GM12878 (cell line): ENCODE data around the gene ZDHHC18. TPM values are rescaled to one million over a fixed set of nuclear protein-coding genes. Genes with fewer than 3 reads are reported as not detected.

Experiments used
- CTCF ChIP-seq, 3 experiments: IDR thresholded peaks in 2 of 3; conservative IDR thresholded peaks in 1 of 3; 2 replicates each; pipeline ENCODE4 v1.5.1; 2011; ENCODE audit warnings: low read depth in 3 of 3, low read length in 3 of 3, mild to moderate bottlenecking in 3 of 3, control low read depth in 2 of 3, moderate library complexity in 2 of 3, inconsistent platforms in 1 of 3, mixed read lengths in 1 of 3; ENCODE audit not compliant: control insufficient read depth in 2 of 3, insufficient read depth in 1 of 3; ENCODE audit errors: extremely low read depth in 1 of 3
- E4F1 ChIP-seq: fragments of 450-650 bp; IDR thresholded peaks from 2 replicates; pipeline ENCODE4 v1.6.1; 2018; ENCODE audit warnings: borderline replicate concordance, mild to moderate bottlenecking; ENCODE audit not compliant: partially characterized antibody
- EED ChIP-seq: sonication (generic); IDR thresholded peaks from 2 replicates; pipeline ENCODE4 v1.6.1; 2016; ENCODE audit warnings: antibody characterized with exemption, low read depth
- HDAC2 ChIP-seq: fragments of 200-600 bp; sonication (generic); IDR thresholded peaks from 2 replicates; pipeline ENCODE4 v1.6.1; 2017
- JUNB ChIP-seq: IDR thresholded peaks from 2 replicates; pipeline ENCODE4 v1.6.1; 2016; ENCODE audit warnings: antibody characterized with exemption, mild to moderate bottlenecking
- JUND ChIP-seq: IDR thresholded peaks from 2 replicates; pipeline ENCODE4 v1.6.1; 2012; ENCODE audit warnings: low read depth, mild to moderate bottlenecking, low read length, improper control_type of control experiment, moderate library complexity
- POU2F2 ChIP-seq: IDR thresholded peaks from 3 replicates; pipeline ENCODE4 v1.6.1; 2011; ENCODE audit warnings: low read depth, mild to moderate bottlenecking, low read length, borderline replicate concordance
- RAD51 ChIP-seq: fragments of 450-650 bp; IDR thresholded peaks from 2 replicates; pipeline ENCODE4 v1.6.1; 2016; ENCODE audit warnings: moderate library complexity, mild to moderate bottlenecking, inconsistent platforms
- RB1 ChIP-seq: fragments of 450-650 bp; formaldehyde crosslinking; IDR thresholded peaks from 2 replicates; pipeline ENCODE4 v1.6.1; 2017; ENCODE audit warnings: mild to moderate bottlenecking, borderline replicate concordance
- RFX5 ChIP-seq: IDR thresholded peaks from 2 replicates; pipeline ENCODE4 v1.6.1; 2011; ENCODE audit warnings: low read depth, low read length, improper control_type of control experiment
- STAT3 ChIP-seq: IDR thresholded peaks from 2 replicates; pipeline ENCODE4 v1.6.1; 2011; ENCODE audit warnings: low read depth, low read length, improper control_type of control experiment
- ZNF207 ChIP-seq: fragments of 450-650 bp; IDR thresholded peaks from 2 replicates; pipeline ENCODE4 v1.6.1; 2014; ENCODE audit warnings: antibody characterized with exemption, mild to moderate bottlenecking, borderline replicate concordance
- ZNF24 ChIP-seq: fragments of 450-650 bp; IDR thresholded peaks from 2 replicates; pipeline ENCODE4 v1.6.1; 2017; ENCODE audit warnings: antibody characterized with exemption, mild to moderate bottlenecking
- polyA plus RNA-seq, 11 experiments: library from polyadenylated mRNA; depleted of rRNA in 4 of 11; unstranded in 6 of 11; stranded (reverse) in 5 of 11; fragments of >200 nt; fragmentation: Nextera tagmentation in 4 of 11; fragmentation: Illumina TruSeq in 1 of 11; extraction: Ambion mirVana in 4 of 11; extraction: Trizol in 1 of 11; gene quantifications; 1 replicate in 1 of 11; 2 replicates in 10 of 11; pipeline versions ENCODE4 v1.2.1 to v1.2.3, GENCODE V29; 2011 to 2016; ENCODE audit warnings: inconsistent platforms in 2 of 11, missing spikeins in 2 of 11, low read depth in 1 of 11
- total RNA-seq, 4 experiments: library from RNA; depleted of rRNA in 3 of 4; stranded (reverse); fragments of >200 nt in 3 of 4; fragmentation: Illumina TruSeq in 1 of 4; extraction: Trizol in 1 of 4; gene quantifications; 2 replicates each; pipeline versions ENCODE4 v1.2.1 to v1.2.3, GENCODE V29; 2013 to 2021
- TF ChIP-seq, protein P1 (sequence below): IDR thresholded peaks from 2 replicates; pipeline ENCODE4 v1.6.1; 2011; ENCODE audit warnings: borderline replicate concordance, low read depth, mild to moderate bottlenecking, moderate library complexity, low read length; ENCODE audit not compliant: insufficient read depth, poor library complexity, severe bottlenecking
- TF ChIP-seq, protein P2 (sequence below): IDR thresholded peaks from 2 replicates; pipeline ENCODE4 v1.6.1; 2012; ENCODE audit warnings: low read depth, low read length, improper control_type of control experiment

ZDHHC18 gene
- total and polyA plus RNA-seq, 10 of the 15 experiments (the other 5 are each of a cell fraction or from before 2014, with no cell fraction given): 0.40 to 81.2 (median 21.3) TPM

DNA sequence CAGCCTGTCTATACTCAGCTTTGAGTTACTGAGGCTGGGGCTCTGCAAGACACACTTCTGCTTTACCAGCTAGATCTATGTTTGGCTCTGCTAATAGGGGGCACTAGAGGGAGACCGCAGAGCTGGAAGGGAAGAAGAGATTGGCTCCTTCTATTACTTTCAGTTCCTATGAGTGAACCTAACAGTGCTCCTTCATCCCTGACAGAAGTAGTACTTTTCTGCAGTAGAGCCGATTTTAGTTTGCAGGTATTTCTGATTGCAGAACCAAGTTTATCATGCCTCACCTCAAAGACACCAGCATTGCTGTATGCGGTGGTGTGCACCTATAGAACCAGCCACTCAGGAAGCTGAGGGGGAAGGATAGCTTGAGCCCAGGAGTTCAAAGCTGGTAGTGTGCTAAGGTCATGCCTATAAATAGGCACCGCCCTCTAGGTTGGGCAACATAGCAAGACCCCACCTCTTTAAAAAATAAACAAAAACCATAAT is 5.7 kb upstream of the ZDHHC18 start (continued):
- TF ChIP-seq, protein P1, sequence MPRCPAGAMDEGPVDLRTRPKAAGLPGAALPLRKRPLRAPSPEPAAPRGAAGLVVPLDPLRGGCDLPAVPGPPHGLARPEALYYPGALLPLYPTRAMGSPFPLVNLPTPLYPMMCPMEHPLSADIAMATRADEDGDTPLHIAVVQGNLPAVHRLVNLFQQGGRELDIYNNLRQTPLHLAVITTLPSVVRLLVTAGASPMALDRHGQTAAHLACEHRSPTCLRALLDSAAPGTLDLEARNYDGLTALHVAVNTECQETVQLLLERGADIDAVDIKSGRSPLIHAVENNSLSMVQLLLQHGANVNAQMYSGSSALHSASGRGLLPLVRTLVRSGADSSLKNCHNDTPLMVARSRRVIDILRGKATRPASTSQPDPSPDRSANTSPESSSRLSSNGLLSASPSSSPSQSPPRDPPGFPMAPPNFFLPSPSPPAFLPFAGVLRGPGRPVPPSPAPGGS: no peak
- TF ChIP-seq E4F1: no peak
- peak; percentile 52; the same call in 1 of the 2 replicates for TF ChIP-seq EED
- TF ChIP-seq RFX5: no peak
- no peak for TF ChIP-seq JUND
- TF ChIP-seq HDAC2: no peak
- TF ChIP-seq ZNF24: 0 out of 2 replicates have a peak, but pooled peaks have one; percentile 22
- no peak for TF ChIP-seq ZNF207
- TF ChIP-seq, protein P2, sequence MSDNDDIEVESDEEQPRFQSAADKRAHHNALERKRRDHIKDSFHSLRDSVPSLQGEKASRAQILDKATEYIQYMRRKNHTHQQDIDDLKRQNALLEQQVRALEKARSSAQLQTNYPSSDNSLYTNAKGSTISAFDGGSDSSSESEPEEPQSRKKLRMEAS: no peak
- no peak for TF ChIP-seq STAT3
- 0 out of 3 replicates have a peak, but pooled peaks have one; percentile 23 for TF ChIP-seq POU2F2
- TF ChIP-seq CTCF (IDR thresholded peaks at IDR 0.05 in 2 of 3, conservative IDR thresholded peaks at IDR 0.05 in 1 of 3; ENCODE audit: control insufficient read depth in 2 of 3, extremely low read depth in 1 of 3, insufficient read depth in 1 of 3, low read depth in 3 of 3, low read length in 3 of 3): peak; percentile 65 to 68 (median 67)
- no peak for TF ChIP-seq JUNB
- TF ChIP-seq RAD51: no peak
- TF ChIP-seq RB1: no peak
- TF ChIP-seq, all 136 proteins: peak for 26
